HUES6 (cell line): ENCODE measurements around the gene COPS9.

Experiments used
- H3K27ac ChIP-seq: 2 replicates; pipeline ENCODE4 v1.7.0; 2013; ENCODE audit warnings: low read depth, mild to moderate bottlenecking, low read length, inconsistent platforms
- H3K27me3 ChIP-seq: 2 replicates; pipeline ENCODE4 v1.6.1; 2013; ENCODE audit warnings: low read length; ENCODE audit not compliant: control insufficient read depth, insufficient read depth
- H3K36me3 ChIP-seq: 2 replicates; pipeline ENCODE4 v1.6.1; 2013; ENCODE audit warnings: low read length; ENCODE audit not compliant: control insufficient read depth, insufficient read depth
- H3K4me1 ChIP-seq: 2 replicates; pipeline ENCODE4 v1.6.1; 2013; ENCODE audit warnings: low read length; ENCODE audit not compliant: control insufficient read depth, insufficient read depth
- H3K4me3 ChIP-seq: 2 replicates; pipeline ENCODE4 v1.5.1; 2013; ENCODE audit warnings: low read depth, low read length
- H3K9ac ChIP-seq: one replicate; pipeline ENCODE4 v1.6.1; 2013; ENCODE audit warnings: mild to moderate bottlenecking, low read length
- H3K9me3 ChIP-seq: 2 replicates; pipeline ENCODE4 v1.6.1; 2013; ENCODE audit warnings: low read depth, low read length; ENCODE audit not compliant: control insufficient read depth, insufficient read depth

COPS9 gene

GRCh38 chr2:240172071-240172895 is 36.2 kb upstream of the COPS9 start:
- no peaks in the 10 kb centered on the region for H3K4me1 ChIP-seq
- no peaks in the 10 kb centered on the region; the same call in 1 of the 2 replicates for H3K27me3 ChIP-seq
- no peak overlapping the region for H3K9ac ChIP-seq
- H3K4me3 ChIP-seq: no peak overlapping the region
- H3K27ac ChIP-seq: no peak overlapping the region
- H3K36me3 ChIP-seq: no peaks in the 10 kb centered on the region
- no peaks in the 10 kb centered on the region for H3K9me3 ChIP-seq

GRCh38 chr2:240170883-240171282 is 34.8 kb upstream of the COPS9 start:
- H3K4me1 ChIP-seq: no peaks in the 10 kb centered on the region
- no peaks in the 10 kb centered on the region for H3K9me3 ChIP-seq
- H3K36me3 ChIP-seq: no peaks in the 10 kb centered on the region
- H3K9ac ChIP-seq: no peak overlapping the region
- H3K27me3 ChIP-seq: no peaks in the 10 kb centered on the region; the same call in 1 of the 2 replicates
- H3K27ac ChIP-seq: no peak overlapping the region
- no peak overlapping the region for H3K4me3 ChIP-seq

GRCh38 chr2:240170354-240170735 is 34.2 kb upstream of the COPS9 start:
- Histone ChIP-seq H3K27me3 (no peaks in the 10 kb centered on the region; the same call in 1 of the 2 replicates), H3K27ac (no peak overlapping the region)

GRCh38 chr2:240169486-240170353 is 33.6 kb upstream of the COPS9 start:
- H3K36me3 ChIP-seq: no peaks in the 10 kb centered on the region
- H3K9me3 ChIP-seq: no peaks in the 10 kb centered on the region
- H3K4me1 ChIP-seq: no peaks in the 10 kb centered on the region
- no peaks in the 10 kb centered on the region; the same call in 1 of the 2 replicates for H3K27me3 ChIP-seq
- H3K4me3 ChIP-seq: no peak overlapping the region
- no peak overlapping the region for H3K27ac ChIP-seq
- H3K9ac ChIP-seq: no peak overlapping the region

More at GRCh38 chr2:240170354-240170735, 34.2 kb upstream of the COPS9 start:
- H3K9me3 ChIP-seq: no peaks in the 10 kb centered on the region
- no peaks in the 10 kb centered on the region for H3K4me1 ChIP-seq
- no peak overlapping the region for H3K9ac ChIP-seq
- H3K36me3 ChIP-seq: no peaks in the 10 kb centered on the region
- H3K4me3 ChIP-seq: no peak overlapping the region

- H3K27ac ChIP-seq: no peak overlapping the region
- no peaks in the 10 kb centered on the region; the same call in 1 of the 2 replicates for H3K27me3 ChIP-seq
- H3K36me3 ChIP-seq: no peaks in the 10 kb centered on the region
- no peak overlapping the region for H3K9ac ChIP-seq
- H3K9me3 ChIP-seq: peaks cover 5% of the 10 kb centered on the region; the same call in 1 of the 2 replicates
- H3K4me3 ChIP-seq: no peak overlapping the region
- H3K4me1 ChIP-seq: no peaks in the 10 kb centered on the region
These were observed 32.6 kb upstream of the COPS9 start for GRCh38 chr2:240168546-240169361.

- Histone ChIP-seq H3K27ac (no peak overlapping the region), H3K4me3 (no peak overlapping the region), H3K4me1 (no peaks in the 10 kb centered on the region), H3K9me3 (peaks cover 5% of the 10 kb centered on the region; the same call in 1 of the 2 replicates), H3K27me3 (no peaks in the 10 kb centered on the region; the same call in 1 of the 2 replicates), H3K9ac (no peak overlapping the region), H3K36me3 (no peaks in the 10 kb centered on the region)
These were observed 31.9 kb upstream of the COPS9 start for GRCh38 chr2:240168041-240168440.

GRCh38 chr2:240167588-240167880 is 31.4 kb upstream of the COPS9 start:
- Histone ChIP-seq H3K4me1 (no peaks in the 10 kb centered on the region), H3K4me3 (no peak overlapping the region), H3K27me3 (no peaks in the 10 kb centered on the region; the same call in 1 of the 2 replicates), H3K27ac (no peak overlapping the region), H3K9ac (no peak overlapping the region), H3K9me3 (peaks cover 5% of the 10 kb centered on the region; the same call in 1 of the 2 replicates), H3K36me3 (no peaks in the 10 kb centered on the region)

- no peaks in the 10 kb centered on the region for H3K4me1 ChIP-seq
These were observed 30.9 kb upstream of the COPS9 start for GRCh38 chr2:240166761-240167587.

GRCh38 chr2:240166191-240166590 is 30.1 kb upstream of the COPS9 start:
- Histone ChIP-seq H3K4me3 (no peak overlapping the region), H3K9ac (no peak overlapping the region), H3K27ac (no peak overlapping the region), H3K4me1 (no peaks in the 10 kb centered on the region), H3K27me3 (no peaks in the 10 kb centered on the region; the same call in 1 of the 2 replicates), H3K36me3 (no peaks in the 10 kb centered on the region), H3K9me3 (peaks cover 5% of the 10 kb centered on the region; the same call in 1 of the 2 replicates)

More at GRCh38 chr2:240166761-240167587, 30.9 kb upstream of the COPS9 start:
- no peak overlapping the region for H3K4me3 ChIP-seq
- H3K9me3 ChIP-seq: peaks cover 5% of the 10 kb centered on the region; the same call in 1 of the 2 replicates
- H3K36me3 ChIP-seq: no peaks in the 10 kb centered on the region
- H3K27ac ChIP-seq: no peak overlapping the region
- no peak overlapping the region for H3K9ac ChIP-seq
- no peaks in the 10 kb centered on the region; the same call in 1 of the 2 replicates for H3K27me3 ChIP-seq

- Histone ChIP-seq H3K27me3 (no peaks in the 10 kb centered on the region; the same call in 1 of the 2 replicates), H3K9ac (no peak overlapping the region), H3K36me3 (no peaks in the 10 kb centered on the region), H3K9me3 (peaks cover 5% of the 10 kb centered on the region; the same call in 1 of the 2 replicates), H3K4me1 (no peaks in the 10 kb centered on the region), H3K27ac (no peak overlapping the region), H3K4me3 (no peak overlapping the region)
These were observed 29.6 kb upstream of the COPS9 start for GRCh38 chr2:240165661-240166060.
